ENCODE results near the gene PPP1R14D.

GRCh38 chr15:40807888-40808461 is 20.5 kb downstream of the PPP1R14D start:
- TF ChIP-seq POLR2A (IDR thresholded peaks at IDR 0.05) (no peak), CTCF (IDR thresholded peaks at IDR 0.05) (no peak)

Measured in prostate gland (tissue), 2 donors.